NCI-H146 (cell line): Measurements from ENCODE around the gene GRM4.

ENCODE experiments used
- DNase-seq: peaks from one replicate; lab custom pipeline; 2025; lab: John Stamatoyannopoulos, UW

GRM4 gene

GRCh38 chr6:34106421-34106820 is 39.5 kb downstream of the GRM4 start:
- DNase-seq = peak; percentile 11

- no peak for DNase-seq
Measured at GRCh38 chr6:34104628-34105027, 41.3 kb downstream of the GRM4 start.

- DNase-seq = no peak
Measured at GRCh38 chr6:34104186-34104585, 41.7 kb downstream of the GRM4 start.

- DNase-seq = no peak
Measured at GRCh38 chr6:34103321-34103720, 42.6 kb downstream of the GRM4 start.

GRCh38 chr6:34102696-34103095 is 43.2 kb downstream of the GRM4 start:
- DNase-seq = no peak

GRCh38 chr6:34102099-34102656 is 43.7 kb downstream of the GRM4 start:
- DNase-seq = no peak

GRCh38 chr6:34100788-34101187 is 45.1 kb downstream of the GRM4 start:
- no peak for DNase-seq

- no peak for DNase-seq
Measured at GRCh38 chr6:34099878-34100277, 46.0 kb downstream of the GRM4 start.

GRCh38 chr6:34098045-34098936 is 47.6 kb downstream of the GRM4 start:
- DNase-seq = no peak

GRCh38 chr6:34096814-34097213 is 49.1 kb downstream of the GRM4 start:
- DNase-seq = no peak

- no peak for DNase-seq
Measured at GRCh38 chr6:34096193-34096592, 49.7 kb downstream of the GRM4 start.

- no peak for DNase-seq
Measured at GRCh38 chr6:34095741-34096140, 50.1 kb downstream of the GRM4 start.

- no peak for DNase-seq
Measured at GRCh38 chr6:34095136-34095505, 50.8 kb downstream of the GRM4 start.

- peak; percentile 47 for DNase-seq
Measured at GRCh38 chr6:34094474-34095135, 51.3 kb downstream of the GRM4 start.

- DNase-seq = no peak
Measured at GRCh38 chr6:34093854-34094430, 51.9 kb downstream of the GRM4 start.

- no peak for DNase-seq
Measured at GRCh38 chr6:34093206-34093605, 52.7 kb downstream of the GRM4 start.

- DNase-seq = no peak
Measured at GRCh38 chr6:34092631-34093030, 53.3 kb downstream of the GRM4 start.

- DNase-seq = no peak
Measured at GRCh38 chr6:34090935-34091334, 55.0 kb downstream of the GRM4 start.

GRCh38 chr6:34090529-34090928 is 55.4 kb downstream of the GRM4 start:
- no peak for DNase-seq

GRCh38 chr6:34086558-34086957 is 59.3 kb downstream of the GRM4 start:
- DNase-seq = no peak

- DNase-seq = no peak
Measured at GRCh38 chr6:34085453-34086170, 60.3 kb downstream of the GRM4 start.
